NCI-H526 treated with DMSO at 0.1 percent for 48 hours (cell line): ENCODE results near the gene FRK.
A peak's percentile ranks its signal among the peaks of the same experiment; 100 is the strongest.

ENCODE experiments used
- DNase-seq: peaks from one replicate; lab custom pipeline; 2025; lab: John Stamatoyannopoulos, UW

Gene FRK

DNA sequence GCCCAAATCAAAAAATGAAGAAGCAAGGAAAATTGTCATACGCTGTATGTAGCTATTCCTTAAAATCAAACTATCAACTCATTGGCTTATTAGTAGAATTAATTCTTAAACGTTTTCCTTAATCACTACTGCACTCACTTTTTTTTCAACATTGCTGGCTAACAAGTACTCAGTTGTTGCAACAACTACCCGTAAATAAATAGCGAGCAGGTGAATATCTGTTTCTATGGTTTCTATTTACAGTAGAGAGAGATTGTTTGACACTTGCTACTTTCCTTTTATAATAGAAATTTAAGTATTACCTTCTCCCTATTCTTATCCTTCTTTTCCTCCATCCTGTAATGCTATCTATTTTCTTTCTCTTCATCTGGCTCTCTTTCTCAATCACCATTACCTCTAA, 25.1 kb downstream of the FRK start:
- no peak for DNase-seq

- DNase-seq: no peak
Observed at GRCh38 chr6:116034327-116034726, 26.4 kb downstream of the FRK start.

GRCh38 chr6:116033687-116034303, 26.9 kb downstream of the FRK start:
- no peak for DNase-seq

DNA sequence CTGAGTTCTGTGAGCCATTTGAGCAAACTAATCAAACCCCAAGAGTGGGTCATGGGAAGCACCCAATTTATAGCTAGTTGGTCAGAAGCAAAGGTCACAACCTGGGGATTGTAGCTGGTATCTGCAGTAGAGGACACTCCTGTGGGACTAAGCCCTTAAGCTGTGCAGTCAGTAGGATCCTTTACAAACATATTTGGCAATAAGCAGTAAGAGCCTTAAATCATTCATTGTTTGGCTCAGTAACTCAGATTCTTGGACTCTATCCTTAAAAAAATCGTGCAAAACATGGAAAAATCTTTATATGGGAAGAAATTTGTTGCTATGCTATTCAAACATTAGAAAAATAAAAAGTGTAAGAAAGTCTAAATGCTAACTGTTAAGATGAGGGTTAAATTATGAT, 29.9 kb downstream of the FRK start:
- no peak for DNase-seq

DNA sequence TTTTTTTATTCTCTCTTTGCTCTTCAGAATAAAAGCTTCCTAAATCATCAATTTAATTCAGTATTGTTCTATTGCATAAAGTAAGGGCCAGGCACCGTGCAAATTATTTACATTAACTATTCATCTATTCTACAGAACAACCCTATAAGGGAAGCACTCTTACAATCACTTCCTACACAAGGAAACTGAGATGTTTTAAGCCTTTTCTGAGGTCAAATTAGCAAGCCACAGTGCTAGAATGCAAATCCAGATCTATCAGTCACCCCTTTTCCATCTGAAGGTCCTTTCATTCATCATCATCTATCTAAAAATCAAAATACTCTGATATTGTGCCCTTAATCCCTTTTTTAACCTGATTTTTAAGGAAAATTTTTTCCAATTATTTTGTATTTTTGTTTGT, 31.2 kb downstream of the FRK start:
- DNase-seq: no peak

- DNase-seq: no peak
Observed at GRCh38 chr6:116028233-116028632, 32.5 kb downstream of the FRK start.

DNA sequence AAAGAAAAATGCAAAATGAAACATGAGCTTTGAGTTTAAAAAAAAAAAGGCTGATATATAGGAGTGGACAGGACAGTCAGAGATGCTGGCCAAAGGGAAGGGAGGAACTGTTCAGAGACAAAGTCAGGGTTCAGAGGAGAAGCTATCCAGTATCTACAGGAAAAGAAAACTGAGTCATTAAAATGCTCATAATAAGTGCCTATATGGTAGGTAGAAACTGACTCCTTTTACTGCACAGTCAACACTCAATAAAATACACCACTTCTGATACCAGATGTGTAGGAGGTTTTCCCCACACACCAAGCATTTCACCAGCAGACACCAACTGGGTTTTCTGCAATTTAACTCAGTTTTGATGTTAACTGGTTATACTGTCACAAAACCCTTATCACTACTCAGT, 32.9 kb downstream of the FRK start:
- DNase-seq: no peak

- no peak for DNase-seq
Observed at GRCh38 chr6:116025405-116025804, 35.3 kb downstream of the FRK start.

DNA sequence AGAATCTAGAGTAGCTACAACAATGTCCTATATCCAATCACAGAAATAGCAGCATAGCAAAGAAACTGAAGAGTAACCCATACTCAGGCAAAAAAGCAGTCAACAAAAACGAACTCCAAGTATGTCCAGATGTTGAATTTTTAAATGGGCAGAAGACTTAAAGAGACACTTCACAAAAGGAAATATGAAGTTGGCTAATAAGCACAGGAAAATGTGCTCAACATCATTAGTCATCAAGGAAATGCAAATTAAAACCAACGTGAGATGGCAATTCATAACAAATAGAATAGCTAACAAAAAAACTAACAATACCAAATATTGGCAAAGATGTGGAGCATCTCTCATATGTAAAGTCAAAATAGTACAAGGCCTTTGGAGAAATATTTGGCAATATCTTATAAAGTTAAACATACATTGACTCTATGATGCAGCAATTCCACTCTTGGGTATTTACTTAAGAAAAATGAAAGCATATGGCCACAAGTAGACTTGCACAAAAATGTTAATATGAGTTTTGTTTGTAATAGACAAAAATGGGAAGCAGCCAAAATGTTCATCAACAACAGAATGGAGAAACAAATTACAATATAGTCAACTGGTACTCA, 37.7 kb downstream of the FRK start:
- no peak for DNase-seq

DNA sequence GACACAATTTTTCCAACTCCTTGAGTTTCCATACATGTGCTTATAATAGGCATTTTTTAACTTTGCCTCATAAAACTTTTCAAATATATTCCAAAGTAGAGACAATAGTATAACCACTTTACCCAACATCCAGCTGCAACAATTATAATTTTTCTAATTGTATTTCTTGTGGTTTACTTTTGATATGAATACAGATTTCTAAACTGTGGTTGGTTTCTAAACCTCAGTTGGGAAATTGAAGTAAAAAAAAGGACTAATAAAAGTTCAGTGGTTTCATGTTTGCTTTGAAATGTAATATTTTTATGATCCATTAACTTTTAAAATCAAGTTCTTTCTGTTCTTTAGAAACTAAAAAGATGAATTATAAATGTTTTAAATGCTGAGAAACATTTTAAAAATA, 40.0 kb downstream of the FRK start:
- DNase-seq: no peak

GRCh38 chr6:116019428-116019827, 41.3 kb downstream of the FRK start:
- no peak for DNase-seq

DNA sequence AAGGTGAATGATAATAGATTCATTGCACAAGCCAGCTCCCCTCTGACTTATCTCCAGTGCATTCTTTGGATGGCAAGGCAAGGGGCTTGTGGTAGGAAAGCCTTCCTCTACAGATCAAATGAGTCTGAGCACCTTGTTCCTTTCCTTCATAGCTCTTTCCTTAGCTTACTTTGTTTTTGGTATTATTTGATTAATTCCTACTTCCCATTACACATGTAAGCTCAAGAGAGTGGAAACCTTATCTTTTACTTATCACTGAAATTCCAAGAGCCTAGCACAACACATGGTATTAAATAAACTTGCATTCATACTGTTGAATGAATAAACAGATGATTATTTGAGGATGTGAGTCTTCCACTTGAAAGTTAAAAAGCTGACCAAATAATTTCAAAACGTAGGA, 41.7 kb downstream of the FRK start:
- DNase-seq: no peak

DNA sequence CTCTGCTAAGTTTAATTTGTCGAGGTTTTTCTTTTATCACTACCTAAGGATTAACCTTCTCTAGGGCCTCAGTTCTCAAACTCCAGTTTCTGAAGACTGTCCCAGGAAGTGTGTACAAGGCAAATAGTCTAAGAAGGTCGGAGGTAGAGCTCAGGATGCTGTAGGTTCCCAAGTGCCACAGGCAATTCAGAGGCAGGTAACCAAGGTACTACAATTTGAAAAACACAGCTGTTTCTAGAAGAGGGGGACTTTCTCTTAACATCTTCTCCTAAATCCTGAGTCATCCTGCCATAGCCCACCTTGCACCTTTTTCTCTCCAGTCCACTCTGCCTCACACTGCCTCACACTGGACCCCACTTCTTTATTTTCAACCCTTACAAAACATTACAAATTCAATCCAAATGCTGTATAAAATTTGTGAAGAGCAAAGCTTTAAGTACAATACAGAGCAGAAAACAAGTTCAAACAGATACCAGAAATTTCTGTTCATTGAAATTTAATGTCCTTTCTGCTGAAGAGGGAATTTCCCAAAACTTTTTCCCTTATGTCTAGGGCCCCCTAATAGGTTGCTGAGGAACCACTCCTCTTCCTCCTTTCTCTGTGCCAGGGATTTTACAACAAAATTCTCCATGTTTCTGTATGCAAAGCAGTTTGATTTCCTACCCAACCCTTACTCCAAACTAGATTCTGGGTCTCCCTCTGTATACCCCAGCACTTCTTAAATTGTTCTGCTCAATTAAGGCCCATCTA, 43.0 kb downstream of the FRK start:
- no peak for DNase-seq

- DNase-seq: no peak
Observed at GRCh38 chr6:116016846-116017545, 43.7 kb downstream of the FRK start.

- DNase-seq: no peak
Observed at GRCh38 chr6:116015983-116016382, 44.7 kb downstream of the FRK start.

- no peak for DNase-seq
Observed at GRCh38 chr6:116015561-116015960, 45.1 kb downstream of the FRK start.

- no peak for DNase-seq
Observed at GRCh38 chr6:116012951-116013350, 47.7 kb downstream of the FRK start.

DNA sequence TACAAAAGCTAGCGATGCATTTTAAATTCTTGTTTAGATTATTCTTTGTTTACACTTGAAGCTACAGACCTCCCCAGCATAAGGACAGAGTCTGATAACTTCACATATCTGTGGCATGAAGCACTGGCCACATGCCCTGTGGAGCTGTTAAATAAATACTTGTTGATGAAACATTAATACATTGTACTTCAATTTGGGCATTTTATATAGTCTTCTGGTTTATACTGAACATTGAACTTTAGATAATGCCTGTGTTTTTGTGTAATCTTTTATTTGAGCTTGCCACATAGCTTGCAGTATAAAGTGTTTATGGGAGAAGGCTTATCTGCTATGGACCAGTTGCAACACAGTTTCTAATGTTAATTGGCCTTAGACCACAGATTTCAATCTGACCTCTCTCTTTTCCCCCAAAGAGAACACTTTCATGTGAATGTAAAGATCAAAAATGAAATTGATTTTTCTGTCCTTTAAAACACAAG, 48.2 kb downstream of the FRK start:
- no peak for DNase-seq

DNA sequence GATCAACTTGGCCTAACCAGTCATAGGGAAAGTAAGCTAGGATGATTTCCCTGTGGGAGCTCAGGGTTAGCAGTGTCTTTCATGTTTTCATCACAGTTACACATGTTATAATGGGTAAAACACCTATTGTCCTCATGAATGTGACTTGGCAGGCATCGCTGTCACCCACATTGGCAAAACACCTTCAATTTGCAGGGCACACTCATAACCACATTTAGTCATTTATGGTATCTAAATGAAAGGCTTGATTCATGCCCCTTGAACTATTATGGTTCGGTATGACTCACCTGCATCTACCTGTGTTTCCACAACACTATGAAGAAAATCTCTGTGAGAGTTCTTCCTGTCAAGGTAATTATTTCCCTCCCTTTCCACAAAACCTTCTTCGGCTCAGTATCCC, 49.2 kb downstream of the FRK start:
- DNase-seq: no peak

DNA sequence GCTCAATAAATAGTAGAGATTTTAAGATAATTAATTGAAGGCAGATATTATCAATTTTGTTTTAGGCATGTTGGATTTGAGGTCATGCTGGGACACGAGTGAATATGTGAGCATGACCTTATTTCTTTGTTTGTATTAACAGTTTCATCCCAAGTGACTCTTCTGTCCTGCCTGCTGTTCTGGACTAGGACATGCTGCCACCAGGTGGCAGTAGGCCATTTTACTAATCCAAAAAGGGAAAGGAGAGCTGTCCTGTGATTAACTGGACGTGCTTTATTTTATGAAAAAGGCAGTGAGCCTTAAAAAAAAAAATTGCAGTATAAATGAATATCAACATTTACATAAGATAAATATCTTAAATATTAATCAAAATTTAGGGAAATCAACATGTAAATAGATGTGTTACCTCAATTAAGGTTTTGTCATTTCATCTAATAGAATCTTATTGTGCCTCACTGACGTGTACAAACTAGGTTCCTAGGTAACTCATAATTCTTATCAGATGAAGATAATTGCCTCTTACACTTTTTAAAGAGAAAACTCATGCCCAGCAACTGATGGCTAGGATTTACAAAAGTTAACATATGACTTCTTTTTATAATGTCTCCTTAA, 49.8 kb downstream of the FRK start:
- peak; percentile 33 for DNase-seq

DNA sequence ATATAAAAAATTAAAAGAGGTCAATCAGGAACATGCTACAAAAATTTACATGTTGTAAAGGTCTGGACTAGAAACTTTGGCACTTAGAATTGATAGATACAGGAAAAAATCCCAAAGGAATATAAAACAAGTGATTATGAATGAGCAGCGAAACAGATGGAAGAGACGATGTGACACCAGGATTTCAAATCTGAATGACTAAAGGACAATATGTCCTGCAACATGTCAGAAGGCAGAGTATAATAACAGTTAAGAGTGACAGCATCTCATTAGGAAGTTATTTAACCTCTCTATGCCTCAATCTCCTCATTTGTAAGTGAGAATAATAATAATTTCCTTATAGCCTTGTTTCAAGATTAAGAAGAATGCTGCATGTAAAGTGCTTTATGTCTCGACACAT, 50.3 kb downstream of the FRK start:
- no peak for DNase-seq

DNA sequence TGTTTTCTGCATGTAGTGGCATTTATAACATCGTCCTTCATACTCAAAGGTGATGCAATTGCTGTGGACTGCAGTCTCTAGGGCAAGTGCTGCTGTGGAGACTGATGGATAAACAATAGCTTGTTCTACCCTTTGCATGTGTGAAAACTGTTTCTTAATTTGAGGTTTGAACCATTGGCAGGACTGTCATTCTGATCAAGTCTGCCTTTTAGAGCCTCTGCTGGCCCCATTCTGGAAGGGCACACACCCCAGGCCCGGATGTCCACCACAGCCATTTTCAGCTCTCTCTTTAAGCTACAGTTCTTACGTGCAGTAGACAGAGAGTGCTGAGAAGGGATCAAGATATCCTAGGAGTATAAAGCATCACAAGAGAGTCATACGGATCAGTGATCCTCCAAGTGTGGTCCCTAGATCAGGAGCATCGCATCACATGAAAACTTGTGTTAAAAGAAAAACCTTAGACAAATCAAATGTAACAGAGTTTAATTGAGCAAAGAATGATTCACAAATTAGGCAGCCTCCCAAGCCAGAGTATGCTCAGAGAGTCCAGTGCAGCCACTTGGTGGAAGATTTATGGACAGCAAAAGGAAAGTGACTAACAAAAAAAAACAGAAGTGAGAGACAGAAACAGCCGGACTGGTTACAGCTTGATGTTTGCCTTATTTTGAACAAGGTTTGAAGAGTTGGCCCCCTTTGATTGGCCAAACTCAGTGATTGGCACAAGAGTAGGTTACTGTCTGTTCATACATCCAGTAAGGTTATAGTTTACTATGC, 52.0 kb downstream of the FRK start:
- DNase-seq: no peak
